HepG2 (cell line): ENCODE results near the gene ZNF181. TPM values are rescaled to one million over a fixed set of nuclear protein-coding genes. Genes with fewer than 3 reads are reported as not detected.

ENCODE experiments used
- ATM ChIP-seq: fragments of 450-650 bp; IDR thresholded peaks from 2 replicates; pipeline ENCODE4 v1.7.1; 2017; ENCODE audit warnings: mild to moderate bottlenecking, borderline replicate concordance
- BCL6 ChIP-seq: IDR thresholded peaks from 2 replicates; pipeline ENCODE4 v1.6.1; 2016; ENCODE audit warnings: missing genetic modification reagents, missing compliant biosample characterization
- HNF4A ChIP-seq: sonication (generic); formaldehyde crosslinking; IDR thresholded peaks from 2 replicates; pipeline ENCODE4 v1.4.0; 2020; ENCODE audit warnings: missing genetic modification reagents
- HOXA5 ChIP-seq: sonication (generic); formaldehyde crosslinking; IDR thresholded peaks from 2 replicates; pipeline ENCODE4 v1.4.0; 2020; ENCODE audit warnings: missing genetic modification reagents
- PHF5A ChIP-seq: IDR thresholded peaks from one replicate; pipeline ENCODE4 v1.6.1; 2018; ENCODE audit warnings: low read depth, missing genetic modification reagents; ENCODE audit not compliant: unreplicated experiment
- SOX6 ChIP-seq, 2 experiments: fragments of 450-650 bp in 1 of 2; sonication (generic) in 1 of 2; formaldehyde crosslinking in 1 of 2; IDR thresholded peaks; 2 replicates each; pipeline versions ENCODE4 v1.4.0 to v1.6.1; 2017 to 2020; ENCODE audit warnings: antibody characterized with exemption in 1 of 2, mild to moderate bottlenecking in 1 of 2, missing genetic modification reagents in 1 of 2
- ZBTB34 ChIP-seq: sonication (generic); formaldehyde crosslinking; IDR thresholded peaks from 2 replicates; pipeline ENCODE4 v1.8.0; 2022; ENCODE audit warnings: mild to moderate bottlenecking, missing genetic modification reagents
- ZNF354B ChIP-seq: sonication (generic); formaldehyde crosslinking; IDR thresholded peaks from 2 replicates; pipeline ENCODE4 v1.8.0; 2022; ENCODE audit warnings: mild to moderate bottlenecking, missing genetic modification reagents
- polyA plus RNA-seq, 8 experiments: library from polyadenylated mRNA; depleted of rRNA in 3 of 8; stranded (reverse) in 7 of 8; unstranded in 1 of 8; fragments of >200 nt; fragmentation: Illumina TruSeq in 4 of 8; extraction: Trizol in 4 of 8; gene quantifications; 2 replicates each; pipeline versions ENCODE4 v1.2.1 to v1.2.3, GENCODE V29; 2011 to 2016; ENCODE audit warnings: low read depth in 4 of 8, missing spikeins in 1 of 8, mixed read lengths in 1 of 8; ENCODE audit not compliant: insufficient read depth in 1 of 8
- total RNA-seq, 5 experiments: library from RNA; depleted of rRNA; stranded (reverse); fragments of >200 nt; fragmentation: Illumina TruSeq; extraction: Trizol; gene quantifications; 2 replicates each; pipeline ENCODE4 v1.2.3, GENCODE V29; 2016; ENCODE audit warnings: low read depth in 1 of 5
- TF ChIP-seq, protein P1 (sequence below): sonication (generic); formaldehyde crosslinking; IDR thresholded peaks from 2 replicates; pipeline ENCODE4 v1.4.0; 2020; ENCODE audit warnings: missing genetic modification reagents
- TF ChIP-seq, protein P2 (sequence below), 2 experiments: fragments of 450-650 bp in 1 of 2; sonication (generic) in 1 of 2; formaldehyde crosslinking in 1 of 2; IDR thresholded peaks; 2 replicates each; pipeline versions ENCODE4 v1.6.1 to v1.8.0; 2016 to 2022; ENCODE audit warnings: antibody characterized with exemption in 1 of 2, mild to moderate bottlenecking in 1 of 2, missing genetic modification reagents in 1 of 2

Gene ZNF181
- total and polyA plus RNA-seq, 2 of the 13 experiments (the other 11 are each of a cell fraction or from before 2014, with no cell fraction given) = 10.6 to 15.5 TPM

DNA sequence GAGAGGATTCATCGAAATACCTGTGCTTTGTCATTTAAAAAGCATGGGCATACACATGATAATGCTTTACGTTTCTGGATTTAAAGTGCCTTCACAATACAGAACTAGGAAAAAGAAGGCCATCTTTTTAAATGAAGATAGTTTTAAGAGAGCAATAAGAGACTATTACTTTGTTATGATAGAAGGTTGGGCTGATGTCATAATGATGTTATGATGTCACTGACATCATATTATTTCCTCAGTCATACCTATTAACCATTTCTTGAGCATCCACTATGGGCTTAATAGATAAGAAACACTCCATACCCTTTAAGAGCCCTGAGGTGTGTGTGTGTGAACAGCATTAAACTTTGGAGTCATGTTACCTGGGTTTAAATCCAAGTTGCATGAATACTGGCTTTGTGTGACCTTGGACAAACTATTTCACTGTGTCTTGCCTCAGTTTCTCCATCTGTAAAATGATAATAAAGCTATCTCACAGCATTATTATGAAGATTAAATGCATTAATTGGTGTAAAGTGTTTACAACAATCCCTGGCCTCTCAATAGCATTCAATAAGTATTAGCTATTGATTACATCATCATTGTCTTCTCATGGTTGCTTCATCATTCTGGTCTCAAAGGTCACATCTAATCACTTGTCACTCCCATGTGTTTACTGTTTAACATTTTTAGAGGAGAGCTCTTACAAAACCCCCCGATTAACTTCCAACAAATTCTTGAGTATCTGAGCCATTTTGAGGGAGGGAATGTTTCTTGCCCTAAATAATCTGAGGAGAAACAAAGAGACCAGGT is 11.1 kb downstream of the ZNF181 start (continued):
- TF ChIP-seq, protein P1, sequence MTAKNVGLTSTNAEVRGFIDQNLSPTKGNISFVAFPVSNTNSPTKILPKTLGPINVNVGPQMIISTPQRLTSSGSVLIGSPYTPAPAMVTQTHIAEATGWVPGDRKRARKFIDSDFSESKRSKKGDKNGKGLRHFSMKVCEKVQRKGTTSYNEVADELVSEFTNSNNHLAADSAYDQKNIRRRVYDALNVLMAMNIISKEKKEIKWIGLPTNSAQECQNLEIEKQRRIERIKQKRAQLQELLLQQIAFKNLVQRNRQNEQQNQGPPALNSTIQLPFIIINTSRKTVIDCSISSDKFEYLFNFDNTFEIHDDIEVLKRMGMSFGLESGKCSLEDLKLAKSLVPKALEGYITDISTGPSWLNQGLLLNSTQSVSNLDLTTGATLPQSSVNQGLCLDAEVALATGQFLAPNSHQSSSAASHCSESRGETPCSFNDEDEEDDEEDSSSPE (CRISPR knock-in tag) = no peak
- TF ChIP-seq ZNF354B (CRISPR knock-in tag) (no peak), ZBTB34 (CRISPR knock-in tag) (no peak), PHF5A (CRISPR knock-in tag) (no peak), HNF4A (CRISPR knock-in tag) (peak; percentile 85), BCL6 (CRISPR knock-in tag) (peak; percentile 40; the same call in 1 of the 2 replicates), SOX6 (IDR thresholded peaks at IDR 0.05) (no peak), SOX6 (CRISPR knock-in tag; IDR thresholded peaks at IDR 0.05) (peak; percentile 81), ATM (no peak), HOXA5 (CRISPR knock-in tag) (no peak)
- TF ChIP-seq, protein P2, sequence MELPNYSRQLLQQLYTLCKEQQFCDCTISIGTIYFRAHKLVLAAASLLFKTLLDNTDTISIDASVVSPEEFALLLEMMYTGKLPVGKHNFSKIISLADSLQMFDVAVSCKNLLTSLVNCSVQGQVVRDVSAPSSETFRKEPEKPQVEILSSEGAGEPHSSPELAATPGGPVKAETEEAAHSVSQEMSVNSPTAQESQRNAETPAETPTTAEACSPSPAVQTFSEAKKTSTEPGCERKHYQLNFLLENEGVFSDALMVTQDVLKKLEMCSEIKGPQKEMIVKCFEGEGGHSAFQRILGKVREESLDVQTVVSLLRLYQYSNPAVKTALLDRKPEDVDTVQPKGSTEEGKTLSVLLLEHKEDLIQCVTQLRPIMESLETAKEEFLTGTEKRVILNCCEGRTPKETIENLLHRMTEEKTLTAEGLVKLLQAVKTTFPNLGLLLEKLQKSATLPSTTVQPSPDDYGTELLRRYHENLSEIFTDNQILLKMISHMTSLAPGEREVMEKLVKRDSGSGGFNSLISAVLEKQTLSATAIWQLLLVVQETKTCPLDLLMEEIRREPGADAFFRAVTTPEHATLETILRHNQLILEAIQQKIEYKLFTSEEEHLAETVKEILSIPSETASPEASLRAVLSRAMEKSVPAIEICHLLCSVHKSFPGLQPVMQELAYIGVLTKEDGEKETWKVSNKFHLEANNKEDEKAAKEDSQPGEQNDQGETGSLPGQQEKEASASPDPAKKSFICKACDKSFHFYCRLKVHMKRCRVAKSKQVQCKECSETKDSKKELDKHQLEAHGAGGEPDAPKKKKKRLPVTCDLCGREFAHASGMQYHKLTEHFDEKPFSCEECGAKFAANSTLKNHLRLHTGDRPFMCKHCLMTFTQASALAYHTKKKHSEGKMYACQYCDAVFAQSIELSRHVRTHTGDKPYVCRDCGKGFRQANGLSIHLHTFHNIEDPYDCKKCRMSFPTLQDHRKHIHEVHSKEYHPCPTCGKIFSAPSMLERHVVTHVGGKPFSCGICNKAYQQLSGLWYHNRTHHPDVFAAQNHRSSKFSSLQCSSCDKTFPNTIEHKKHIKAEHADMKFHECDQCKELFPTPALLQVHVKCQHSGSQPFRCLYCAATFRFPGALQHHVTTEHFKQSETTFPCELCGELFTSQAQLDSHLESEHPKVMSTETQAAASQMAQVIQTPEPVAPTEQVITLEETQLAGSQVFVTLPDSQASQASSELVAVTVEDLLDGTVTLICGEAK (IDR thresholded peaks at IDR 0.05) = no peak
- TF ChIP-seq, protein P2 (CRISPR knock-in tag; IDR thresholded peaks at IDR 0.05) = no peak
